GM10847 (cell line): Measurements from ENCODE around the gene HERC2.

ENCODE experiments used
- POLR2A ChIP-seq: IDR thresholded peaks from 2 replicates; pipeline ENCODE4 v1.6.1; 2011; ENCODE audit not compliant: insufficient read length; ENCODE audit errors: extremely low read depth

Gene HERC2

DNA sequence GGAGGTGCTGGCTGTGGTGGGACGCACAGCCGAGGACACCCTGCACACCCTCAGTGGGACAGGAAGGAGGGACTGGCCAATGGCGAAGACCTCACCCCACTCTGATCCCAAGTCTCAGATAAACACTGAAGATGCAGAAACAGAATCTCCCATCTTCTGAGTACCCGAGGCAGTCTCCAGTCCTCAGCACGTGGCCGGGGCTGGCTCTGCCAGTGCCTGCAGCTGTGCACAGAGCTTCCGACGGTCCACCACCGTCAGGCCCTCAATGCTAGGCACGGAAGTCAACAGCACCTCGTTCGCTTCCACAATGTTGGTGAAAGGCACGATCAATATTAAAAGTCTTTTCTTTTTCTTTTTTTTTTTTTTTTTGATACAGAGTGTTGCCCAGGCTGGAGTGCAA is 206.1 kb downstream of the HERC2 start:
- TF ChIP-seq POLR2A: no peak

DNA sequence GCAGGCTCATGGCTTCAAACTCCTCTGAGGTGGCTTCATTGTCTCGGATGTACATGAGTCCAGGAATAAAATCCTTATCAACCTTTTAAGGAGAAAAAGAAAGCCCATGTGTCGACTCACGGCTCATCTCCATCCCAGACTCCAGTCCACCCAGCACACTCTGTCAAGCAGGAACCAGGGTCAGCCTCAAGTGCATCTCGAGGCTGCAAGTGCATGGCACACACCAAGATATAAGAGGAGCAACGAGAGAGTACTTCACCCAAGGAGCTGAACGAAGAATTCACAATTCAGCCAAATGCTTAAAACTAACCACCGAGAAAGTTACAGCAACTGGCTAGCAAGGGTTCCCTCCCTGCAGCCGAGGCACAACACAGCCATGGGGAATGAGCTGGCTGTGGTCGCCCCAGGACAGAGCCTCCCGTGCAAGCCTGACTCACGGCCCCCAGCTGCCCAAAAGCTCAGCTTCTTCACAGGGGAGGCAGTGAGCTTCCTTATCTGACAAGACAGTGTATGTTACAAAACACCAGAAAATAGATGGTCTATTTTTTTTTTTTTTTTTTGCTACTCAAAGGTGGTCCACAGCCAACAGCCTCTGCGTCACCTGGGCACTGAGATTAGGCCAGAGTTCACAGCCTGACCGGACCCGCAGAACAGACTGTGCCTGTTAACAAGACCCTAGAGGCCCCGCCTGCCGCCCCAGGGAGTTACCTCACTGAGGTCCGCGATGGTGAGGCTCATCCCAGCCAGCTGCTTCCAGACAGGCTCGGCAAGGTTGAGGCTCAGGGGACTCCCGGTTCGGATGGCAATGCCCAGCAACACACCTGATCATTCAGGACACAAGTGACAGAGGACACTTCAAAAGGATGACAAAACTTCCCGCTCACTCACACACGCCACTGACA is 207.0 kb downstream of the HERC2 start:
- TF ChIP-seq POLR2A: no peak

DNA sequence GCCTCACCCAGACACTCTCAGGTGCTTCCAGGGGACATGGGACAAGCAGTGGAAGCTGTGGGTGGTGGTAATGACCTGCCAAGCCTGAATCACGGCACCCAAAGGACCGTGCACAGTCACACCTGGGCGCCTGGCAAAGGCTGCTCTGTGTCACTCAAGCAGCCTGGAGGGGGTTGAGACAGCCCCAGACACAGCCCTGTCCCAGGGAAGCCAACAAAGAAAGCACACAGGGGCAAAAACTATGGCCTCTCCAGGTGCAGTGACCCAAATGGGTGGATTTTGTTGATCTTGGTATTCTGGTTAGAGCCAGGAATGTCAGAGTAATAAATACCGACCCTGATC is 207.9 kb downstream of the HERC2 start:
- TF ChIP-seq POLR2A: no peak

DNA sequence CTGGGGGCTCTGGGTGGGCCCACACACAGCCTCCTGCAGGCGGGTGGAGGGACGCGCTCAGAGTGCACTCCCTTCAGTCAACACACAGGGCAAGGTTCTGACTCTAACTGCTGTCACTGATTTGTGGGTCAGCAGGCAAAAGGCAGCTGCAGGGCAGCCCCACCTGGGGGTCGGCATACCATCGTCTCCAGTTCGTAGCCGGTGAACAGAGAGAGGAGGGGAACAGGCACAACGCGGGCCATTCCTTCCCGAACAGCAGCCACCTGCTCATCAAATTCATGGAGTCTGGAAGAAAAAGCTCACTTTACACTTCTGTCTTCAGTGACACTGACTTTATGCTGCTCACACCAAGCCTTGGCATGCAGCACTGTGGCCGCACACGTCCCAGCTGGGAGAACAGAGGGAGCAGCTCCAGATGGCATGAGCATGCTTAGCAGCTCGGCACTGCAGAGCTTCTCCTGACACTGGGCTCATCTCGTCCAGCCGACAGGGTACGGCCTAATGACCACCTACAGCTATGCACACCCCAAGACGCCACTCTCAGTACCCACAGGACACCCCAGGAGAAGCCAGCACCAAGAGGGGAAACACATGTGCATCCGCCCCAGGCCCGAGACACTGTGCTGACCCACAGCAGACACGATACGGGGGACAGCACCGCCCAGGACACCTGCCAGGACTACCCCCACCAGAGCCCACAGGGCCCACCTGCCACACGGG is 208.4 kb downstream of the HERC2 start:
- TF ChIP-seq POLR2A: no peak

DNA sequence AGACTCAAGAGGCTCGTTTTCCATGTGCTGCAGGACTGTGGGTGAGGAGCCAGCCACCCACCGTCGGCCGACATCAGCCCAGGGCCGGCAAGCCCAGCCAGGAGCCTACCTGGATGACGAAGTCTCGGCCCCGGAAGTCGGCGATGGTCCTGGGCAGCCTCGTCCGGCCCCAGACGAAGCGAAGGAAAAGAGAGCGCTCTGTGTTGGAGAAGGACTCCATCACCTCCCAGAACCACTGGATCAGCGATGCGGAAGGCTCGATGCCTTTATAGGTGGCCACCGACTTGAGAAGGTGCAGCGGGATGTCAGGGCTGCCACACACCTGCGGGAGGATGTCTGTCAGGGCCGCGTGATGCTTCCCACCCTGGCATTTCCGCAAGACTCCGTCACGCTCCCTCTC is 209.0 kb downstream of the HERC2 start:
- no peak for TF ChIP-seq POLR2A

GRCh38 chr15:28112101-28112760 is 209.7 kb downstream of the HERC2 start:
- TF ChIP-seq POLR2A: no peak

GRCh38 chr15:28111543-28111942 is 210.4 kb downstream of the HERC2 start:
- no peak for TF ChIP-seq POLR2A

GRCh38 chr15:28110481-28110881 is 211.5 kb downstream of the HERC2 start:
- no peak for TF ChIP-seq POLR2A

GRCh38 chr15:28109626-28110455 is 212.1 kb downstream of the HERC2 start:
- no peak for TF ChIP-seq POLR2A

GRCh38 chr15:28107904-28108275 is 214.1 kb downstream of the HERC2 start:
- TF ChIP-seq POLR2A: no peak

GRCh38 chr15:28107111-28107903 is 214.7 kb downstream of the HERC2 start:
- TF ChIP-seq POLR2A: no peak

- TF ChIP-seq POLR2A: no peak
These were observed 215.5 kb downstream of the HERC2 start for GRCh38 chr15:28106294-28107110.

- TF ChIP-seq POLR2A: no peak
These were observed 216.2 kb downstream of the HERC2 start for GRCh38 chr15:28105793-28106192.

DNA sequence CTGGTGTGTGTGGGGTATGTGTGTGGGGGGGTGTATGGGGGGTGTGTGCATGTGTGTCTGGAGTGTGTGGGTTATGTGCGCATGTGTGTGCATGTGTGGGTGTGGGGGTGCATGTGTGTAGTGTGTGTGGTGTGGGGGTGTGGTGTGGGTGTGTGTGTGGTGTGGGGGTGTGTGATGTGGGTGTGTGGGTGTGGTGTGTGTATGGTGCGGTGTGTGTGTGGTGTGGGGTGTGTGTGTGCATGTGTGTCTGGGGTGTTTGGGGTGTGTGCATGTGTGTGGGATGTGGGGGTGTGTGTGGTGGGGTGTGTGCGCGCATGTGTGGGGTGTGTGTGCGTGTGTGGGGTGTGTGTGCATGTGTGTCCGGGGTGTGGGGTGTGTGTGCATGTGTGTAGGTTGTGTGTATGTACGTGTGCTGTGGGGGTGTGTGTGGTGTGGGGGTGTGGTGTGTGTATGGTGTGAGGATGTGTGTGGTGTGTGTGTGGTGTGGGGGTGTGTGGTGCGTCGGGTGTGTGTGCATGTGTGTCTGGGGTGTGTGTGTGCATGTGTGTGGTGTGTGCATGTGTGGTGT is 216.7 kb downstream of the HERC2 start:
- no peak for TF ChIP-seq POLR2A

DNA sequence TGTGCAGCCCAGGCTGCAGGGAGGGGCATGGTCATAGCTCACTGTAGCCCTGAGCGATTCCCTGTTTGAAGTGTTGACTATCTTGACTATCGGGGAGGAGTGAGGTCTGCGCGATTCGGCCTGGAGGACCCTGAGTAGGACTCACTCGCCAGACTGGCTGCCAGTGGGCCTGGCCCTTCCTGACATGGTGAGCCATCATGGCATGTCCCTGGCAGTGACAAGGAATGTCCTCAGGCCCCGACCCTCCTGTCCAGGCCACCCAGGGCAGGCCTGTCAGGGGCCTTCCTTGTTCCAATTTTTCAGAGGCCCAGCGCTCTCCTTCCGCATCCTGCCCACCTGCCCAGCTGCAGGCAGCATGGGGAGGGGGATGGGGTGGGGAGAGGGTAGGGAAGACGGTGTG is 217.7 kb downstream of the HERC2 start:
- no peak for TF ChIP-seq POLR2A
